NCI-H446 (cell line): Measurements from ENCODE around the gene CCDC197.

Experiments
- DNase-seq, 2 experiments: peaks; one replicate each; lab custom pipeline; 2025; lab: John Stamatoyannopoulos, UW

The CCDC197 gene

DNA sequence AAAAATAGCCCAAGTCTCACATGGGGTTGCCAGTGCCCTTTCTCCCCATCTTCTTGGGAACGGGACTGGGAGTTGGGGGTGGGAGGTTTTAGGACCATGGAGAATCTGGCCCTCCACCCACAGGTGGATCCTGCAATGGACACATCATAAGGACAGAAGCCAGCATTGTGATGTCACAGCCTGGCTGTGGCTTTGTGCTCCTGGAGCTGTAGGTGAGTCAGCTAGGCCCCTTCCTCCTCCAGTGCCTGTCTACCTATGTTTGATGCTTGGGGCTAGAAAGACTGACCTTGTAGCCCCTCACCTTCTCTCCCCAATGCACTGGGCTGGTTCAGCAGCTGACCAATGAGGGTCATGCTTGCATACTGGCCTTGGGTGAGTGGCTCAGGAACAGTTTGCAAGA lies at the start of gene CCDC197:
Gene CCDC197 (plus strand): TSS at position 220 of the 400 bp plus-strand sequence. CDS start 831 bp downstream, outside the sequence.
- no peak for DNase-seq

DNA sequence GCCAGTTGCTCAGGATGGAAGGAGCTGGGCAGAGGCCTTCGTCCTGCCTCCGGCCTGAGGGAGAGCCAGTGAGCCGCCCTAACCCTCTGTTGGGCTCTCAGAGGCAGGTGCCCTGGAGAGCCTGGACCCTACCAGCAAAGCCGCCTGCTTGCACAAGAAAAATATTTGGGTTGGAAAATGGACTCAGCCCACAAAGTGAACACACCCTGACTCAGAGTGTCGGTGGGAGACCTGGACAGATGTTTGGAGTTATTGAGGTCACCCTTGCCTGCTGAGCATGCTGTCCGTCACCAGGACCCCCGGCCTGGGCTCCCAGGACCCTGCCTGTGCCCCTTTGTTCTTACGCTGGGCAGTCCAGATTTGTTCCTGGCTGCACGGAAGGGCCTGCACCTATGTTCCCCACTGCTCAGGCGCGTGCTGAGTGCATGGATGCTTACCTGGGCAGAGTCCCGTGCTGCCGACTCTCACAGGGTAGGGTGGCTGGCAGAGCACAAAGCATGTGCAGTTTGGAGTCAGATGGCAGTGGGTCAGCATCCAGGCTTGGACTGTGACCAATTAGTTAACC lies 47.5 kb upstream of the CCDC197 start:
- DNase-seq = no peak

DNA sequence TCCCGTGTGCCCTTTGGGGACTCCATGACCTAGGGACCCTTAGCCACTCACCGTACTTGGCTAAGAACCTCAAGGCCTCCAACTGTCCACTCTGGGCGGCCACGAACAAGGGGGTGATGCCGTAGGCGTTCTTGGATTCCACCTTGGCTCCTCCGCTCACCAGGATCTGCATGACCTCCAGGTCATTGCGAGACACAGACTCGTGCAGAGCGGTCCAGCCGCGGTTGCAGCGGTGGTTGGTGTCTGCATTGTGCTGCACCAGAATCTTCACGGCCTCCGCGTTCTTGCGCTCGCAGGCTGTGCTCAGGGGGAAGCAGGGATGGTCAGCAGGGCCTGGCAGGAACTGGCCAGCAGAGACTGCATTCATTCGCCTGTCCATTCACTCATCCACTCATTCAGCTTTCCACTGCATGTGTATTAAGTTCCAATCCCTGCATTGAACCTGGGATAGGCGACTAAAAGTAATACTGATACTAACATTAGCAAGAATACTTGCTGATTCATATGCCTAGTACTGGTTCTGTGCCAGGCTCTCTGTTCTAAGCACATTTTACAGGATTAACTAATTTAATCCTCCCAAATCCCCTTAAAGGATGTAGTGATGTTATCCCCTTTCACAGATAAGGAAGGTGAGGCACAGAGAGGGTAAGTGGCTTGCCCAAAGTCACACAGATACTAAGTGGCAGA lies 46.0 kb upstream of the CCDC197 start:
- DNase-seq = no peak

DNA sequence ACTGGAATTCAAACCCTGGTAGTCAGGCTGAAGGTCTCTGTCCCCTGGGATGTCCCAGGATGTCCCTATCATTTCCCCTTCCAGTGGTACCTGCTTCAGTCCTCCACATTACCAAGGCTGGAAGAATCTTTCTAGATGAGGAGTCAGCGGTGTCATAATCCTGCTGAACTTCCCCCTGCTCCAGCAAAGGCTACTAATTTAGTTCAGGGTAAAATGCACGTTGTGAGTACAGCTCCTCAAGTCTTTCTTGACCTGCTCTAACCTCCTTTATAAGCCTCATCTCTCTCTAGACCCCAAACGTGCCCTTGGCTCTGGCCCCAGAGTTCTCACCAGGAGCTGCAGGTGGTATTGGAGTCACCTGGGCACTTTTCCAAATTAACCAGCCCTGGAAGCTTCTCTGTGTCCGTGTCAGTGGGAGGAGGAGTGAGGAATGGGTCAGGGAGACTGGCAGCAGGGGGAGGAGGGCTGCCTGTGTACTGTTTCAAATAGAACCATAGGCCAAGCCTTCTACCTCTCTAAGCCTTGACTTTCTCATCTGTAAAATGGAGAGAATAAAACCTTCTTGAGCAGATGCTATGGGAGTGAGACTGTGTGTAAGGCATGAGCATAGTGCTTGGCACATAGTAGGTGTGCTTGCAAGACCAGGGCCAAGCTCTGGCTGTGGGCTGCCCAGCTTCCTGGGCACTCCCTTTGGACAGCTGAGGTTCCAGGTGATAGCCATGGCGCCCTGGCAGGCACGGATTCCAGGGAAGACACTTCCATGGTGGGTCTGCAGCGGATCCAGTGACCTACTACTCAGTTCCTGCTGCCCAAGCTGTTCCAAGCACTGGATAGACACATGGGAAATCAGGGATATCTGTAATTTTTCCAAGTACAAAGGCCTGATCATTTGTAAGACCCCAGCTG lies 45.2 kb upstream of the CCDC197 start:
- DNase-seq = no peak

DNA sequence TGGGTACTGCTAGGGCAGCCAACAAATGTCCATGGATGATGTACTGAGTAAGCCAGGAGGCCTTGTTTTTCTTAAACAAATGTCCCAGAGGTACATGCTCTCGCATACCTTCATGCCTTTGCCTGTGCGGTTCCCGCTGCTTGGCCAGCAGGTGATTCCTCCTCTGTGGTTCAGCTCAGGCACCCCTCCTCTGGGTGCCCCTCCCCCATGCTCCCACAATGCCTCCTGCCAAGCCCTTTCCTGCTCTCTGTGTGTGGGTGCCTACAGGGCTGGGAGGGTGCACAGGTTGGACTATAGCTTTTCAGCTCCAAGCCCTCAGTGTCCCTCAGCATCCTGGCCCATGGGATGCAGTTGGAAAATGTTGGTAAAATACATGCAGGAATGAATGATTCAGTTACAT lies 44.3 kb upstream of the CCDC197 start:
- no peak for DNase-seq

DNA sequence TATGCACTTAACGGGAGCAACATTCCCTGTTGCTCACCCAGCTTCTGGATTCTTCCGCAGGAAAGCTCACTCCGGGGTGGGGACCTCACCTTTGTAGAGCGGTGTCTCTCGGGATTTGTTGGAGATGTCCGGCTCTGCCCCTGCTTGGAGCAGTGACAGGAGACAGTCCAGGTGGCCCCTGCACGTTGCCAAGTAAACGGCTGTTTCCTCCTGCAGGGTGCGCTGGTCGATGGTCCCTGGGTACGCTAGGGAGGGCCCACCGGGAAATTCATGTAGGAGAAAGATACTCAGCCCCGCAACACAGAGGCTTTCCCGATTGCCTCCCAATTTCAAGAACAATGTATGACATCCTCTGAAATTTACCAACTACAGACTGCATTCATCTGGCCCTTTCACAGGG lies 43.8 kb upstream of the CCDC197 start:
- no peak for DNase-seq

DNA sequence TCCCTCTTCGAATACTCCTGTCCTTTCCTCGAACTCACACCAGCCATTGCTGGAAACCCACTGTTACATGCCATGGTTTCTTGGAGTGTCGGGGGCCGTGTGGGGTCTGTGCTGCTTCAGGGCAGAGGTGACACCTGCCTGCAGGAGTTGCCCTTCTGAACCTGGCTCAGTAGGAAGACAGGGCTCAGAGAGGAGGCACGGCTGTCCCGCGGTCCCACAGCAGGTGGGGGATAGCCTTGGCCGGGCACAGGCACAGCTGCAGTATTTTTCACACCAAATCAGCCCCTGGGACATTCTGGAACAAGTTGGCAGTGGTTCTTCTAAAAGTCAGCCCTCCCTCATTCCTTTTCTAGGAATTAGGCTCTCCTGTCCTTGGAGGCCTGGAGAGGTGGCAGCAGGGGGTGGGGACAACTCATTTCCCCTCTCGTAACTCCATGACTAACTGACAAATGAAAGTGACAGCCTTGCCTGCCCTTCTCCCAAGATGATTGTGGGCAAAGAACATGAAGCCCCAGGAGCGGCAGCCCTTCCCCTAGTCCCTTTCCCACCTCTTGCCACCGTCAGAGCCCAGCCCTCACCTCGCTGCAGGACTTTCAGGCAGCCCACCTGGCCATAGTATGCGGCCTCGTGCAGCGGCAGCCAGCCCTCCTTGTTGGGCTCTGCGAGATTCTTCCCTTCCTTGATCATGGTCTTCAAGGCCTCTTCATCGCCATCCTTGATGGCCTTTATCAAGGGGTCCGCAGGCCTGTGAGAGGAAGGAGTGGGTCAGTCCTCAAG lies 43.2 kb upstream of the CCDC197 start:
- no peak for DNase-seq

DNA sequence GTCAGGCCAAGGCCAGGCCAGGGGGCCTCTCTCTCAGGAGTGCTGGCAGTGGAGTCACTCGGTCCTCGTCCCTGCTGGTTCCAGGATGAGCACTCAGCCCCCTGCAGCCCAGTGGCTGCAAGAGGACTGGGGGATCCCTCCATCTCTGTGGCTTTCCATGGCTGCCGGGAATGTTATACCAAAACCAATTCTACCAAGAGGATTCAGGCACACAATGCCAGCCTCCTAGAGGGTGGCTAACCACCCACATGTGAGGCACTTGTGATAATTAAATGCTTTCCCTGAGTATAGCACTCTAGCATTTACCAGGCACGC lies 42.6 kb upstream of the CCDC197 start:
- DNase-seq = no peak

DNA sequence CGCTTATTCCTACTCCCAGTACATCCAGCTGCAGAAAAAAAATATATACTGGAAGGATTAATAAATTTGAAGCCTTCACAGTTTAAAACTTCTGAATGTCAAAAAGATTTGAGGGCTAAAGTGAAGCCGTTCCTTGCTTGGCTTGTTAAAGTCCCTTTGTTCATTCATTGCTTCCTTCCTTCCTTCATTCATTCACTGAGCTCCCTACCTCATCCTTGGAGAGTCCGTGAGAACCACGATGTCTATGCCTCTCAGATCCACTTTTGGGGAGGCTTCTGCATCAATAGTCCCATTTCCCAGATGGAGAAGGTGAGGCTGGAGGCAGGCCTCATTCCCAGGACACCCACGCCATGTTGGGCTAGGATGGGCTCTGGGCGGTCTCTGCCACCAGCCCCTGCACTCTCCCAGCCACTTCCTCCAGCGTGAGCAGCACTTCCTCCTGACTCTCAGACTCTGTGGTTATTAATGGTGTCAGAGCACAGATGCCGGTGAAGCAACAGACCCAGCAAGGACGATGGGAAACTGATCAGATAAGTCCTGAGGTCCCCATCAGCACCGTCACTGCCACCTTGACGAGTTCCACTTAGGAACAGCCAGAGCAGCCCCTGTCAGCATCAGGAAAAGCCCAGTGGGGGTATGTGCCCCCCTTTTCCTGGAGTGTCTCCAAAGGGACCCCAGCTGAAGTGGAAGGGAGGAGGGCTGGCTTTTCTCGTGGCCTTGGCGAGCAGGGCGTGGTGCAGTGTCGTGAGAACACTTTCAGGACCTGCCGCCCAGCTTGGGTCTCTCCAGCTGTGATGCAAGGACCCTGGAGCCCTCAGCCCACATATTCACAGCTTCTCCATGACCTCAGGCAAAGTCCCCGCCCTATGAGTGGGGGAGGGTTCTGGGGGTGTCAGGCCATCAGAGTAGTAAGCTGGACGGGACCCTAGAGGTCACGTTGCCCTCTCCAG lies 41.9 kb upstream of the CCDC197 start:
- DNase-seq = no peak

DNA sequence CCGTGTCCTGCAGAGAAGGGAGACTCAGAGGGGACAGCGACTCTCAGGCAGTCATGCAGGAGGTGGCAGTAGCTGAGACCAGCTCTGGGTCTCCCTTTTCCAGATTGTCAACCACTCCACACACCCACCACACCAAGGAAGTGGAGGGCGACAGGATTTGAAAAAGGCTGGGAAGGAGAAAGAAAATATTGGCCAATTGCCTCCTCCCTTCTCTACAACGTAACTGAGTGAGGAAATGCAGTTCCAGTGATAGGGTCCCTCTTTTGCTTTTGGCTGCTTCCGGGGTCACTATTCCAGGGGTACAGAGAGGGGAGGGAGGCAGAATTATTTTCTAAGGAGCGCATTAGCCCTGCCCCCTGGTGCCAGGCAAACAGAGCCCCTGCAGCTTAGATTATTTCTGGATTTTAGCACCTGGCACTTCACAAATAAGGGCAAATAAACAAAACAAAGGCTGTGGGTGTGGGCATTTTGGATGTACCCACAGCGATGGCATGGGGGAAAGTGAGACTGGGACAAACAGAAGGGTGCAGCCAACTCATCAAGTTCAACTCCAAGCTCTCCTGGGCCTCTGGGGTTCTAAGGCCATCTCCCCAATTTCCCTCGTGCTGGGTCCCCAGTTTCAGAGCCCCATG lies 41.1 kb upstream of the CCDC197 start:
- no peak for DNase-seq

DNA sequence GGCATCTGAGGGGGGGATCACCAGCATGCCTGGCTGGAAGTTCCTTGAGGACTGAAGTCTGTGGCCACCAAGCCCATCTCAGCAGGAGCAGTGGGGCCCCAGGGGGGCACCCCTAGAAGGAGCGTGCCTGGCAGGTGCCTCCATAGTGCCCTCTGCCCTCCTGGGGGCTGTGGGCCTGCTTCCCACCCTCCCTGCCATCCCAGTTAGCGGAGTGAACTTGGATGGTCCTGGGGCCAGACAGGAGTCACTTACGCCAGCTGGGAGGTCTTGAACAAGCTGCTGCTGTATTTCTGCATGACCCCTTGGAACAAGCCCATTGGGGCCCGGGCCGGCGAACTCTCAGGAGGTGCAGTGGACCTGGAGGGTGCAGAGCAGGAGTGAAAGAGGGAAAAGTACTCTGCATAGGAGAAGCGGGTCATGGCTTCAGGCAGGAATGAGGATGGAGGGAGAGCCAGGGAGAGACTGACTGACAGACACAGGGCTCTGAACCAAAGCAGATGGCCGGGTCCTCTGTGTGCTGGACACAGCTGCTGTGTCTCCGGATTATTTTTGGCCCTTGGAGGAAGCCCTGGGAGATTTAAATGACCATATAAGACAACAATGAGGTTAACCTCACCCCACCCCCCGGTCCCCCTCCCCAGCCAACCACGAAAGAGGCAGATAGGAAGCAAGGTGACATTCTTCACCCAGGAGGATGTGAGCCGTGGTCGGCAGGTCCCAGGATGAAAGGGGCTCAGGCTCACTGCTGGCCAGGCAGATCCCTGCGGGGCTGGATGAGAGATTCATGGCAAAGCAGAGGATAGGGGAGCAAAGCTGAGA lies 40.4 kb upstream of the CCDC197 start:
- DNase-seq = no peak

DNA sequence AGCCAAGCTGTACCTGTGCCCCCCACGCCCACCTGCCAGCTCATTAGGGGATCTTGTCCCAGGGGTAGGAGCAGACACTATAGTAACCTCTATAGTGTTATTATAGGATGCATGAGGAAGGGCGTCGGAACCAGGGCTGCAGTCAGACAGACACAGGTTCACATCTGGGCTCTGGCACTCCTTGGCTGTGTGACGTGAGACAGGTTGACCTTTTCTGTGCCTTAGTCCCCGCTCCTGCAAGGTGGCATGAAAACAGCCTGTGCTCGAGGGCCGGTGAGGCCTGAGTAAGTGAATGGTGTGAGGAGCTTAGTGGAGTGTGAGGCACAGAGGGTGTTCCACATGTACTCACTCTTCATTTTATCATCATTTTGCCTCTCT lies 39.8 kb upstream of the CCDC197 start:
- DNase-seq = no peak

DNA sequence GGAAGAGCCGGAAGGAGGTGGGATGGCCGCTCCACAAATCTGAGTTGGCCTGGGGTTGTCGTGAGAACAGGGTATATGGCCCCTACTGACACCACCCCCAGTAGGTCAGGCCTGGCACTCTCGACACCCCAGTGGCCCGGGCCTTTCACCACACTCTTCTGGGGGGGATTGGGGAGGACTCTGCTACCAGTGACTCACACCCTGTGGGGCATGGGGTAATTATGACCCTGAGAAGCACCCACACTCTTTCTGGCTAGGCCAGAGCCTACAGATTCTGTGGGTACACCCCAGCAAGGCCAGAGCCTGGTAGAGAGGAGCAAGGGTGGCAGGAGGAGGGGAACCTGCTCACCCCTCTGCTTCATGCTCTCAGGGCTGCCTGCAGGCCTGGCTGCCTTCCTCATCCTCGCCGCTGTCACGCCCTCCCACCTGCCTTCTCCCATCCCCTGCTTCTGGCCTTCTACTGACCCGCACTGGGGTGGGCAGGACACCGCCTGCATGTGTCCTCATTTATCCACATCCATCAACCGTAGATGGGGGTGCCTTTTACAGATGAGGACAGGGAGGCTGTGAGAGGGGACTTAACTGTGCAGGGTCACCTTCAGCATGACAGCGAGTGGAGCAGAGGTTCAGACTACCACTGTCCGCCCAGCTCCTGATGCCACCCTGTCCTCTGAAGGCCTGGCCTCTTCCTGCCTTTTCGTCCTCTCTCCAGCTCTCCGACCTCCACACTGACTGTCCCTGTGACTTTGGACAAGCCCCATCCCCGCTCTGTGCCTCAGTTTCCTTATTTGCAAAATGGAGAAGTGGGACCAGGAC lies 39.1 kb upstream of the CCDC197 start:
- no peak for DNase-seq

DNA sequence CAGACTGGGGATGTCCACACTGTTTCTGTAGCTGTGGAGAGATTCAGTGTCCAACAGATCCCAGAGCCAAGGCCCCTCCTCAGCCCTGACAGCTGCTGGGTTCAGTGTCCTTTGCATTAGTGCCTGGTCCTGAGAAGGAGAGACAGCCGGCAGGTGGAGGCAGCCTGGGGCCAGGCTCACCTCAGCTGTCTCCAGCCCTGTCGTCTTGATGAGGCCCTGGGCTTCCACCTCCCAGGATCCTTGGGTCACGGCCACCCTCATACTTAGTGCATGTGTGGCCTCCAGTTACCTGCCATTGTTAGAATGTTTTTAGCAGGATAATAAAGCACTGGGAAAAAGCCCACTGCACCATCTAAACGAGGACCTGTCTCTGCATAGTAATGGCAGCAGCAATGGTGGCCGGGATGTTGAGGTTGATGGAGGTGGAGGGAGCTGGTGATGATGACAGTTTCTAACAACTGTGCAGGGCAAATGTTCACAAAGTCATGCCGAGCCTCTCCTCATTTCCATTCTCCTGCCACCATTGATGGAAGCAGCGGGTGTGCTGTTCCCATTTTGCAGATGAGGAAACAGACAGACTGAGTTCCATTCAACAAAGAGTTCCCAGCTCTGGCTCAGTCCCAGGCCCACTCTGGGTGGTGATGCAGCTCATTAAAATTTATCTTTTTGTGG lies 38.4 kb upstream of the CCDC197 start:
- DNase-seq = no peak

DNA sequence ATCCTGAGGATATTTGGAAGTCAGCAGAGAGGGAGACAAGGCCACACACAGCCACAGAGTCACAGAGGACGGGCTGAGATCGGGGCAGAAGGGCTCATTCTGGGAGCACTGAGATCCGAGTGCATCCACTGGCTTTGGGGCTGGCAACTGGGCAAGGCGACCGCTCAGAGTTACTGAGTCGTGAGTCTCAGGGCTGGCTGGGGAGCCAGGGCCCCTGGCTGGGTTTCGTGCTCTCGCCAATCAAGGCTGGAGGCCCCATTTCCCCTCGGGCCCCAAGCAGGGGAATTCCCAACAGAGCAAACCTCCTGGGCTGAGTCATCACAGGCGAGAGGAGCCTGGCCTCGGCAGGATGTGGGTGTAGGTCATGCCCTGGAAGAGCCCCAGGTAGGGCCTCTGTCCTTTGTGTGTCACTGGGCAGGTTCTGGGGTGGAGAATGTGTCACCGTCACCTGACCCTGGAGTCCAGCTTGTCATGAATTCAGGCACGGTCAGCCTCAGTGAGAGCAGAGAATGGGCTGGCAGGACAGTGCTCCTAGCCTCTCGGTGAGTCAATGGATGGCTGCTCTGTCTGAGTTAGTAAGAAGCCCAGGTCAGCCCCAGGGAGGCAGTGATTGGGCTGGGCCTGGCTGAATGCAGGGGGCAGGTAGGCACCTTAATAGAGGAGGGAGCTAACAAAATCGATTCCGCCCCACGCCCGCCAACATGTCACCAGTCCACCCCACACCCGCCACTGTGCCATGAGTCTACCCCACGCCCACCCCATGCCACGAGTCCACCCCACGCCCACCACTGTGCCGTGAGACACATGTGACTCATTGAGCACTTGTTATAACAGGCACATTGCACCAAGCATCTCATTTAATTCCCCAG lies 37.6 kb upstream of the CCDC197 start:
- no peak for DNase-seq

DNA sequence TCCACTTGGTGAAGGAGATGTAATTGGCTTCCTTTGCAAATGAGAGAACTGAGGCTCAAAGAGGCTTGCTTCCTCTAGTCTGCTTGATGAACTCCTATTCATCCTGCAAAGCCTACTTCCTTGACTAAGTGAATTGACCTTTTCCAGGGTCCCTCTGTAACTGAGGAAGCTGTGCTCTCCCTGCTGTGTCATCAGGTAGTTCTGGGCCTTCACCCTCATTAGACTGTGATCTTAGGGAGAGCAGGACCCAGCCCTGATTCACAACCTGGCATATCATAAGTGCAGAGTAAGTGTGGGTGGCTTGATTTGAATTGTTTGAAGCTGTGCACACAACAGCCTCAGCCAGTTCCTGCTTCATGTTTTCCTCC lies 37.0 kb upstream of the CCDC197 start:
- no peak for DNase-seq

DNA sequence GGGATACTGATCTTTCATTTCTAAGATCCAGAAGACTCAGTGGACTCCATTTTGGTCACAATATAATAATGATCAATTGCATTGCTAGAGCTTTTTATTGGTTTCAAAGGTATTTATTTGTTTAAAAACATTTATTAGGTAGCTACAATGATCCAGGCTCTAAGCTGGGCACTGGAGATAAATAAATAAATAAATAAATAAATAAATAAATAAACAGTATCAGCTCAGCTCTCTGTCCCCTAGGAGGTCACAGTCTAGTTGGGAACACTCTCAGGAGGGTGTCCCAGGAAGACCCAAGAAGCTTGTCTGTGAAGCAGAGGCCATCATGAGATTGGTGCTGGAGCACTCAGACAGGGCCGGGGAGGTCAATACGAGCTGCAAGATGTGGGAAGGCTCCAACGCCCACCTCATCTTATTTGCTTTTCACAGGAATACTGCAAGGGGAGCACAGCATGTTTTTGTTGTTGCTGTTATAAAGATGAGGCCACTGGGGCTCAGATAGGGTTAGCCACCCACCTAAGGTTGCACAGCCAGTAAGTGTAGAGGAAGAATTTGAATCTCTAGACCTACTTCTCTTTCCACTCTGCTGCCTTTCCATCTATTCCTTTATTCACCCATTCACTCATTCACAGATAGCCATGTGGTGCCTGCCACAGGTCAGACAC lies 36.2 kb upstream of the CCDC197 start:
- no peak for DNase-seq
